OCI-LY1 (cell line): ENCODE measurements around the gene SUGP2.

Source experiments
- H2AFZ ChIP-seq: fragments of 200-600 bp; sonication (generic), shearing (Covaris generic); 2 replicates; pipeline ENCODE4 v1.6.0; 2014; ENCODE audit warnings: antibody characterized with exemption, mild to moderate bottlenecking, low read length
- H3F3A ChIP-seq: fragments of 200-600 bp; sonication (generic), shearing (Covaris generic); 2 replicates; pipeline ENCODE4 v1.6.0; 2014; ENCODE audit warnings: mild to moderate bottlenecking, antibody characterized with exemption, low read length, moderate library complexity; ENCODE audit not compliant: insufficient read depth
- H3K27ac ChIP-seq: fragments of 200-600 bp; sonication (generic); 2 replicates; pipeline ENCODE4 v1.5.1; 2014; ENCODE audit warnings: low read length, mixed run types, mild to moderate bottlenecking, low read depth; ENCODE audit not compliant: poor library complexity, severe bottlenecking
- H3K27me3 ChIP-seq: fragments of 200-600 bp; sonication (generic); 2 replicates; pipeline ENCODE4 v1.6.0; 2014; ENCODE audit warnings: antibody characterized with exemption, mild to moderate bottlenecking, low read length, moderate library complexity; ENCODE audit not compliant: insufficient read depth
- H3K36me3 ChIP-seq: fragments of 200-600 bp; sonication (generic); 2 replicates; pipeline ENCODE4 v1.6.1; 2014; ENCODE audit warnings: mild to moderate bottlenecking, antibody characterized with exemption, low read length, moderate library complexity, mixed read lengths; ENCODE audit not compliant: insufficient read depth
- H3K4me1 ChIP-seq: fragments of 200-600 bp; sonication (generic); 2 replicates; pipeline ENCODE4 v1.5.1; 2014; ENCODE audit warnings: mild to moderate bottlenecking, low read length, moderate library complexity; ENCODE audit not compliant: insufficient read depth, severe bottlenecking
- H3K4me2 ChIP-seq: fragments of 200-600 bp; sonication (generic), shearing (Covaris generic); 2 replicates; pipeline ENCODE4 v1.6.1; 2014; ENCODE audit warnings: low read length
- H3K4me3 ChIP-seq: fragments of 200-600 bp; sonication (generic); 2 replicates; pipeline ENCODE4 v1.5.1; 2014; ENCODE audit warnings: low read length, low read depth, mild to moderate bottlenecking, mixed read lengths; ENCODE audit not compliant: poor library complexity, severe bottlenecking
- H3K79me2 ChIP-seq: fragments of 200-600 bp; shearing (Covaris generic); 2 replicates; pipeline ENCODE4 v1.6.1; 2016; ENCODE audit warnings: mixed run types, low read length, mixed read lengths; ENCODE audit not compliant: insufficient read depth
- H3K9ac ChIP-seq: fragments of 200-600 bp; sonication (generic), shearing (Covaris generic); 2 replicates; pipeline ENCODE4 v1.6.1; 2014; ENCODE audit warnings: mild to moderate bottlenecking, low read length, mixed read lengths
- H3K9me2 ChIP-seq: fragments of 200-600 bp; sonication (generic), shearing (Covaris generic); 2 replicates; pipeline ENCODE4 v1.6.1; 2014; ENCODE audit warnings: low read depth, mild to moderate bottlenecking, low read length, mixed read lengths
- H3K9me3 ChIP-seq: fragments of 200-600 bp; shearing (Covaris generic); 2 replicates; pipeline ENCODE4 v1.6.1; 2014; ENCODE audit warnings: low read length, mixed read lengths
- H4K20me1 ChIP-seq: fragments of 200-600 bp; sonication (generic), shearing (Covaris generic); 2 replicates; pipeline ENCODE4 v1.6.0; 2016; ENCODE audit warnings: mild to moderate bottlenecking, low read length; ENCODE audit not compliant: insufficient read depth
- CTCF ChIP-seq: fragments of 200-600 bp; sonication (generic), shearing (Covaris generic); IDR thresholded peaks from 2 replicates; pipeline ENCODE4 v1.5.1; 2017; ENCODE audit warnings: mild to moderate bottlenecking, antibody characterized with exemption, low read length, moderate library complexity, mixed read lengths
- EZH2 ChIP-seq: fragments of 200-600 bp; sonication (generic), shearing (Covaris generic); IDR thresholded peaks from 2 replicates; pipeline ENCODE4 v1.8.0; 2017; ENCODE audit warnings: borderline replicate concordance, mixed run types, mild to moderate bottlenecking, antibody characterized with exemption, low read length, moderate library complexity, mixed read lengths

SUGP2 gene

GRCh38 chr19:19055701-19056100 is 22.4 kb upstream of the SUGP2 start:
- Histone ChIP-seq H3K27me3 (no peaks in the 10 kb centered on the region), H4K20me1 (no peaks in the 10 kb centered on the region), H3K4me2 (no peak overlapping the region), H3F3A (no peaks in the 10 kb centered on the region), H3K36me3 (peaks cover 80% of the 10 kb centered on the region), H3K27ac (no peak overlapping the region), H2AFZ (no peak overlapping the region), H3K4me3 (no peak overlapping the region), H3K9ac (no peak overlapping the region), H3K9me2 (no peaks in the 10 kb centered on the region), H3K9me3 (no peaks in the 10 kb centered on the region), H3K4me1 (no peaks in the 10 kb centered on the region), H3K79me2 (no peaks in the 10 kb centered on the region)
- TF ChIP-seq EZH2 (no peak), CTCF (no peak)

- Histone ChIP-seq H3K9ac (no peak overlapping the region), H3K4me2 (no peak overlapping the region), H3K36me3 (peaks cover 87% of the 10 kb centered on the region)
Observed at GRCh38 chr19:19054939-19055440, 21.7 kb upstream of the SUGP2 start.

GRCh38 chr19:19054315-19054938 is 21.1 kb upstream of the SUGP2 start:
- no peak overlapping the region for H3K4me2 ChIP-seq
- no peaks in the 10 kb centered on the region for H4K20me1 ChIP-seq
- no peak overlapping the region for H3K9ac ChIP-seq
- no peaks in the 10 kb centered on the region for H3K79me2 ChIP-seq
- H3K4me3 ChIP-seq: no peak overlapping the region
- no peaks in the 10 kb centered on the region for H3K4me1 ChIP-seq
- H3K27ac ChIP-seq: no peak overlapping the region
- no peaks in the 10 kb centered on the region for H3K9me2 ChIP-seq
- H3K9me3 ChIP-seq: no peaks in the 10 kb centered on the region
- H3K27me3 ChIP-seq: no peaks in the 10 kb centered on the region
- peaks cover 91% of the 10 kb centered on the region for H3K36me3 ChIP-seq
- no peak overlapping the region for H2AFZ ChIP-seq
- TF ChIP-seq CTCF (no peak), EZH2 (no peak)
- no peaks in the 10 kb centered on the region for H3F3A ChIP-seq

More at GRCh38 chr19:19054939-19055440, 21.7 kb upstream of the SUGP2 start:
- Histone ChIP-seq H4K20me1 (no peaks in the 10 kb centered on the region), H3K27me3 (no peaks in the 10 kb centered on the region), H3K4me1 (no peaks in the 10 kb centered on the region), H3K4me3 (no peak overlapping the region), H3K27ac (no peak overlapping the region), H3F3A (no peaks in the 10 kb centered on the region), H3K79me2 (no peaks in the 10 kb centered on the region), H2AFZ (no peak overlapping the region), H3K9me2 (no peaks in the 10 kb centered on the region), H3K9me3 (no peaks in the 10 kb centered on the region)
- TF ChIP-seq CTCF: no peak
- no peak for TF ChIP-seq EZH2
